ENCODE results near the gene ADCY2.

GRCh38 chr5:7464182-7464581 lies 68.2 kb downstream of the ADCY2 start:
- TF ChIP-seq, protein P1, sequence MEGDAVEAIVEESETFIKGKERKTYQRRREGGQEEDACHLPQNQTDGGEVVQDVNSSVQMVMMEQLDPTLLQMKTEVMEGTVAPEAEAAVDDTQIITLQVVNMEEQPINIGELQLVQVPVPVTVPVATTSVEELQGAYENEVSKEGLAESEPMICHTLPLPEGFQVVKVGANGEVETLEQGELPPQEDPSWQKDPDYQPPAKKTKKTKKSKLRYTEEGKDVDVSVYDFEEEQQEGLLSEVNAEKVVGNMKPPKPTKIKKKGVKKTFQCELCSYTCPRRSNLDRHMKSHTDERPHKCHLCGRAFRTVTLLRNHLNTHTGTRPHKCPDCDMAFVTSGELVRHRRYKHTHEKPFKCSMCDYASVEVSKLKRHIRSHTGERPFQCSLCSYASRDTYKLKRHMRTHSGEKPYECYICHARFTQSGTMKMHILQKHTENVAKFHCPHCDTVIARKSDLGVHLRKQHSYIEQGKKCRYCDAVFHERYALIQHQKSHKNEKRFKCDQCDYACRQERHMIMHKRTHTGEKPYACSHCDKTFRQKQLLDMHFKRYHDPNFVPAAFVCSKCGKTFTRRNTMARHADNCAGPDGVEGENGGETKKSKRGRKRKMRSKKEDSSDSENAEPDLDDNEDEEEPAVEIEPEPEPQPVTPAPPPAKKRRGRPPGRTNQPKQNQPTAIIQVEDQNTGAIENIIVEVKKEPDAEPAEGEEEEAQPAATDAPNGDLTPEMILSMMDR (IDR thresholded peaks at IDR 0.05) = no peak
- TF ChIP-seq POLR2A (IDR thresholded peaks at IDR 0.05; ENCODE audit: low read depth) (no peak), POLR2AphosphoS5 (IDR thresholded peaks at IDR 0.05) (no peak)
